ENCODE results near the gene RAB20. TPM values are rescaled to one million over a fixed set of nuclear protein-coding genes. Genes with fewer than 3 reads are reported as not detected.

Gene RAB20
- total and polyA plus RNA-seq, 2 of the 8 experiments (the other 6 are each of a cell fraction or from before 2014, with no cell fraction given), result 14.8 to 27.9 TPM

DNA sequence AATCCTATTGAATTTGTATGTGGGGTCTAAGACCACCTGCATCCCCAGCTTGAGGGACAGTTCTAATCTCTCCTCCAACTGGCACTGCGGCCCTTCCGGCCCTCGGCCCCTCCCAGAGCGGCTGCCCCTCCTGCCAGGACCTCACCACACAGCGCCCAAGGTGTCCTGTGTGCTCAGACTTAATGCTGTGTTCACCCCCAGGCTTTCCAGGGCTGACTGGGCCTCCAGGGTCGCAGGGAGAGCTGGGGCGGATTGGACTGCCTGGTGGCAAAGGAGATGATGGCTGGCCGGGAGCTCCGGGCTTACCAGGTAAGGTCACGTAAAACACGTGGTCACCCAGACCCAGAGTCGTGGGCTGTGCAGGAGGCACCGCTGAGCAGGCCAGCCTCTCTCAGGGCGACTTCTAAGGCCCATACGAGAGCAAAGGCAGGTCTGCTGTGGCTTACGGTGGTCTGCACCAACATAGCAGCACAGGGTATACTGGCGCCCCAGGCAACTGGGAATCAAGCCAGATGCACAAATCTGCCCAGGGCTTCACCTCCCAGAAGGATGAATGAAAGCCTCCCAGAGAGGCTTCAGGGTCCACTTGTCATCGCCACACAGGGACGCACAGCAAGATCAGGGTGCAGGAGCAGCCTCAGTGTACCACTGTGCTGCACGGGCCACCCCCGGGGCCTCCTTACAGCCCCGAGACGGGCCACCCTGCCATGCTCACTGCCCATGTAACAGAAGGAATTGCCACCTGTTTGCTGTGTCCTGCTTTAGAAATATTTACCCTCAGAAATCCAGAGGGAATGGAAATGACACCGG lies 69.4 kb downstream of the RAB20 start (continued):
- TF ChIP-seq PHF8 (conservative IDR thresholded peaks at IDR 0.05; ENCODE audit: low read depth, low read length) (no peak), SUZ12 (IDR thresholded peaks at IDR 0.05; ENCODE audit: low read length) (no peak), KDM5A (IDR thresholded peaks at IDR 0.05; ENCODE audit: low read length) (no peak), CEBPB (IDR thresholded peaks at IDR 0.05; ENCODE audit: low read depth, low read length) (no peak), TEAD4 (IDR thresholded peaks at IDR 0.05; ENCODE audit: low read depth, low read length) (no peak), SP2 (IDR thresholded peaks at IDR 0.05; ENCODE audit: low read length) (no peak), NANOG (IDR thresholded peaks at IDR 0.05; ENCODE audit: insufficient read depth, low read depth, low read length, poor library complexity, severe bottlenecking) (no peak), HDAC6 (IDR thresholded peaks at IDR 0.05; ENCODE audit: low read depth, low read length) (no peak)
- TF ChIP-seq, protein P1, sequence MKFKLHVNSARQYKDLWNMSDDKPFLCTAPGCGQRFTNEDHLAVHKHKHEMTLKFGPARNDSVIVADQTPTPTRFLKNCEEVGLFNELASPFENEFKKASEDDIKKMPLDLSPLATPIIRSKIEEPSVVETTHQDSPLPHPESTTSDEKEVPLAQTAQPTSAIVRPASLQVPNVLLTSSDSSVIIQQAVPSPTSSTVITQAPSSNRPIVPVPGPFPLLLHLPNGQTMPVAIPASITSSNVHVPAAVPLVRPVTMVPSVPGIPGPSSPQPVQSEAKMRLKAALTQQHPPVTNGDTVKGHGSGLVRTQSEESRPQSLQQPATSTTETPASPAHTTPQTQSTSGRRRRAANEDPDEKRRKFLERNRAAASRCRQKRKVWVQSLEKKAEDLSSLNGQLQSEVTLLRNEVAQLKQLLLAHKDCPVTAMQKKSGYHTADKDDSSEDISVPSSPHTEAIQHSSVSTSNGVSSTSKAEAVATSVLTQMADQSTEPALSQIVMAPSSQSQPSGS (IDR thresholded peaks at IDR 0.05; ENCODE audit: low read length), result no peak
